GM18519 (cell line): Measurements from ENCODE around the gene MRPL23.
"Not testable (repeated sequence)": the region's sequence is repeated elsewhere in the genome, so short reads cannot be mapped to it uniquely, and the experiment has no call there.

Experiments
- ATAC-seq: cut with Tn5 transposase; IDR thresholded peaks from one replicate; pipeline ENCODE4 v1.9.1; 2021; ENCODE audit warnings: mild to moderate bottlenecking, moderate library complexity; ENCODE audit not compliant: unreplicated experiment, low FRiP score

MRPL23 gene

DNA sequence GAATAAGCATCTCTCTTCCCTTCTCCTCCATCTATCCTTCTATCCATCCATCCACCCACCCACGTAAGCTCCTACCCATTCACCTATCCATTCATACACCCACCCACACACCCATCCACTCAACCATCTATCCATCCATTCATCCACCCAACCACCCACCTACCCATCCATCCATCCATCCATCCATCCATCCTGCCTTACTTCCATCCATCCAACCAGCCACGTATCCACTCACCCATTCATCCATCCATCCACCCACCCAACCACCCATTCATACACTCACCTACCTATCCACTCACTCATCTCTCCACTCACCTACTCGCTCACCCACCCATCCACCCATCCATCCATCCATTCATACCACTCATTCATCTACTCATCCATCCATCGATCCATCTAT, 14.5 kb upstream of the MRPL23 start:
- no peak for ATAC-seq

- ATAC-seq = no peak
Observed at GRCh38 chr11:1933416-1934334, 13.5 kb upstream of the MRPL23 start.

GRCh38 chr11:1934335-1935155, 12.6 kb upstream of the MRPL23 start:
- no peak for ATAC-seq

DNA sequence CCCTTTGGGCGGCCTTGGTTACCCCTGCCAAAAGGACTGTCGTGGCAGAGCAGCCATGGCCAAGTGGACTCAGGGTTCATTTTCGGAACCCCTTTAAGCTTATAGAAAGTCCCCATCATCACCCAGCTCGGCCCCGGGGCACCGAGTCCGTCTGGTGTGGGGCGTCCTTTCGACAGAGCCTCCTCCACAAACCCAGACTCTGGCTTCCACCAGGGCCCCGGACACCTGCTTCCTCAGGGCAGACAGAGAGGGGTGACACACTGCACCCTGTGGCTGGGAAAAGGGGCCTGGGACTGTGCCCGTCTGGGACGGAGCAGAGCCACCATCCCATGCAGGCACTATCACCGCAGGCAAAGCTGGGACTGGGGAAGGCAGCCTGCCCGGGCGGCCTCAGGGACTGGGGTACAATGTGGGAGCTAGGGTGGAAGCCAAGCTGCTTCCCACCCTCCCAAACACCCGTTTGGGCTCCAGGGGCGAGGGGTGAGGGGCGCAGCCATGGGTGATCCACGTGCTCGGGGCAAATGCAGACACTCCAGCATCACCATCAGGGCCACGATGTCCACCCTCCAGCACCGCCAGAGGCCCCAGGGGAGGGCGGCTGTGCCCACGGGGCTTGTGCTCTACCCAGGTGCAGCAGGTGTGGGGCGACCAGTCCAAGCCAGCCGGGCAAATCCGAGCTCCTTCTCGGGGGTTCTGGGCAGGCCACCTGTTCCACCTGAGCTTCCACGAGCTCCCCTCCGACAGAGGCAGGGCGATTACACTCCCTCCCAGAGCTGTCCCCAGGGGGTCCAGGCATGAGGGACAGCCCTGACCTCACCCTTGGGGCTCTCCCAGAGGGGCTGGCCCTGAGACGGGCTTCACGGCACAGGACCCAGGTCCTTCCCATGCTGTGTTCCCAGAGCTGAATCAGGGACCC, 11.7 kb upstream of the MRPL23 start:
- no peak for ATAC-seq

GRCh38 chr11:1936072-1936780, 10.9 kb upstream of the MRPL23 start:
- no peak for ATAC-seq

DNA sequence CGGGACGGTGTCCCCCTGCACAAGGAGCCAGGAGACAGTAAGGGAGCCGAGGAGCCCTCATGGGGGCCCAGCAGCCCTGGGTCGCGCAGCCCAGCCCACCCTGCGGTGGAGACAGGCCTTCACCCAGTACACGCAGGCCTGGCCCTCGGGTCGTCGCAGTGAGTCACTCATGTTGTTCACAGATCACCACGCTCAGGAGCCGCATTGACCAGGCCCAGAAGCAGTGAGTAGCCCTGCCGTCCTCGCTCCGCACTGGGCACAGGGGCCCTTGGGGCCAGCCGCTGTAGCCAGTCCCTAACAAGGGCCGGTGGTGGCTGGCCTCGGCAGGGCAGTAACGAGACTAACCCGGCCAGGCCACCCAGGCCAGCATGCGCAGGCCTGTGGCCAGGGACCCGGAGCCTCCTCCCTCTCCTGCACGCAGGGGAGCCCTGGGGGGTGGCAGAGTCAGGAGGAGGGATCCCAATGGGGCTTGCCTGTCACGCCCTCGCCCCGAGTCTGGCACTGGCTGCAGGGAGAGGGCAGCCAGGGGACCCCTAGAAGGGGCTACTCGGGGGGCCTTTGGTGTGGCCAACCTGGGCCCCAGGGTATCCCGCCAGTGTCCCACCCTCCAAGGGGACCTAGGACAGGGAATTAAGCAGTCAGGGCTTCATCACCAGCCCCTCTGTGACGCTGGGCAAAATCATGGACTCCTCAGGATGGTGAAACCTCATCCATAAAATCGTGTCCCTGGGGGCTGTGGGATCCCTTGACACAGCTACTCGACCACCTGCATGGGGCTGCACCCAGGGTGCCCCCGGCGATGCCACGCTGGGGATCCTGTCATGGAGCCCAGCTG, 10.1 kb upstream of the MRPL23 start:
- ATAC-seq = no peak

DNA sequence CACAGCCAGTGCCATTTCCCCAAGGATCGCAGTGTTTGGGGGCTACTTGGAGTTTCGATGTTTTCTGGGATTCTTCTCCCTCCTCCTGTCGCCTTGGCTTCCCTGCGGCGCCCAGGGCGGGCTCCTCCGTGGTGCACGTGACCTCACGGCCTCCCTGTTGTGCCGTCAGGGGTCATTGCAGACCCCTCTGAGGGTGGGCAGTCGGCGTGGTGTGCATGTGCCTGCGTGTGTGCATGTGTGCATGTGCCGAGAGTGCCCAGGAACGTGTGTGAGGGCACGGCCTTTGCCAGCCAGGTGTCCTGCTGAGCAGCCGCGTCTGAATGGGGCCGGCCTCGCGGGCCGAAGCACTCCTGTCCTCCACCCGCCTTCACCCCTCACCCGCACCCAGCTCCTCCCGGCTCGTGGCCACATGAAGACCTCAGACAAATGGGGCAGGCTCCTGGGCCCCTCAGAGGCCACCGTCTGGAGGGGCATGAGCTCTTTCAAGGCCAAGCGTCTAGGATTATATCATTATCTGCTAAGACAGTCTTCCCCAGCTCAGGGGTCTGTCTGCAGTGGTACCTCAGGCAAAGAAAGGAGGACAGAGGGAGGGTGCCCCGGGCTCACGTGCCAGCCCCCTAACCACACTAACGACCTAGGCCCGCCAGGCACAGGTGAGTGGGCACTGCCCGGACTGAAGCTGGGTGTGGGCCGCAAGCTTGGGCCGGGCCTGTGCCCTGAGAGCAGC, 9.4 kb upstream of the MRPL23 start:
- no peak for ATAC-seq

- no peak for ATAC-seq
Observed at GRCh38 chr11:1938343-1939005, 8.7 kb upstream of the MRPL23 start.

- ATAC-seq = no peak
Observed at GRCh38 chr11:1939006-1939625, 8.0 kb upstream of the MRPL23 start.

DNA sequence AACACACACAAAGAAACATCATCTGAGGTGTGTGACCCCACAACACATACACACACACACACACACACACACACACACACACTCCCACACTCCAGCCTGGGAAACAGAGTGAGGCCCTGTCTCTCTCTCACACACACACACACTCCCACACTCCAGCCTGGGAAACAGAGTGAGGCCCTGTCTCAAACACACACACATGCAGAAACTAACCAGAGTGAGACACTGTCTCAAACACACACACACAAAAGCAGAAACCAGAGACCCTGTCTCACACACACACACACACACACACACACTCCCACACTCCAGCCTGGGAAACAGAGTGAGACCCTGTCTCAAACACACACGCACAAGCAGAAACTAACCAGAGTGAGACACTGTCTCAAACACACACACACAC, 7.3 kb upstream of the MRPL23 start:
- ATAC-seq = not testable (repeated sequence)

DNA sequence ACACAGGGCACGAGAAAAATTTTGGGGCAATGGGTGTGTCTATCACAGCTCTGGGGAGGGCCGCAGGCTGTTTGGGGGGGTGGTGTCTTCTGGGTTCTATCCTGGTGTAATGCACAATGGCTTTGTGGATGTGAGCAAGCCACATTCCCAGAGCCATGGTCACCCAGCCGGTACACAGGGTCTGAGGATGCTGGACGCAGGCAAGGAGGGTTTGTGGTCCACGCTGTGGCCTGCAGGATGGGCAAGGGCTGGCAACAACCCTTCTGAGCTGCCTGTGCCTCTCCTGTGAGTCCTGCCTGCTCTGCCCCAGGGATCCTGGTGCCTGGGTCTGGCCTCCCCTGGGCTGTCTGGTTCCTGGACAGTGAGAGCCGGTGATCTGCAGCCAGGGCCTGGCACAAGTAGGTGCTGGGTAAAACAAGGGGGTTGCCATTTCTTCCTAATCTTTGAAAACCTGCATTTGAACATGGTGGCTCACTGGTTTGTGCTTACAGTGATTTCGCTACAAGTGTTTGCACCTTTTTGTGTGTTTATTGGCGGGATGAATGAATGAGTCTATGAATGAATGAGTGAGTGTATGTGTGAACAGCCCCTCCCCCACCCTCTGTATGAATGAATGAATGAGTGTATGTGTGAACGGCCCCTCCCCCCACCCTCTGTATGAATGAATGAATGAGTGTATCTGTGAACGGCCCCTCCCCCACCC, 4.4 kb upstream of the MRPL23 start:
- no peak for ATAC-seq

GRCh38 chr11:1943576-1943975, 3.6 kb upstream of the MRPL23 start:
- ATAC-seq = no peak

DNA sequence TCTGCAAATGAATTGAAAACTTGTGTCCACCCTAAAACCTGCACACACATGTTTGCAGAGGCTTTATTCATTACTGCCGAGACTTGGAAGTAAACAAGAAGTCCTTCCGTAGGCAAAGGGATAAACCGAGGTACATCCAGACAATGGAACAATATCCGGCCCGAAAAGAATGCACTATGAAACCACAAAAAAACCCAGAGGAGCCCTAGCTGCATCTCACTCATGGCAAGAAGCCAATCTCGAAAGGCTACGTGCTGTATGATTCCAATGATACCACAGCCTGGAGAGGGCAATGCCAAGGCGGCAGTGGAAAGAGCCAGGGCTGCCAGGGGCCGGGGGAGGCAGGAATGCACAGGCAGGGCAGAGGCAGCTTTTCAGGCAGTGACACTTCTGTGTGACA, 3.2 kb upstream of the MRPL23 start:
- no peak for ATAC-seq

- ATAC-seq = no peak
Observed at GRCh38 chr11:1947592-1948237, 583 bp downstream of the MRPL23 start.

DNA sequence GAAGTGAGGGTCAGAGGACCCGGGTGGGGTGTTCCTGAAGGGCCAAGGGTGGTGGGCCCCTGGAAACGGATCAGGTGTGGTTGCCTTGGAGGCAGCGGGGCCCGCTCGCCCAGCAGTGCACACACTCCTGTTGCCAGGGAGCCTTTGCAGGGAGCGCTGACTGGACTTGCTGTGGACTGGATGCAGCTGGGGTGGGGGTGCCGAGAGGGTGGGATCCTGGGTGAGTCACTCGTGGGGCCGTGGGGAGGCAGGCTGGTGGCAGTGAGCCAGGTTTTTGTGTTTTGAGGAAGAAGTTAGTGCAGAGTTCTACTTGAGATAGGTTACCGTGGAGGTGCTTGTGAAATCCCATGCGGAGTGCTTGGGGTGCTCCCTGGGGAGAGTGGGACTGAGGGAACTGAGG, 1.3 kb downstream of the MRPL23 start:
- ATAC-seq = no peak

DNA sequence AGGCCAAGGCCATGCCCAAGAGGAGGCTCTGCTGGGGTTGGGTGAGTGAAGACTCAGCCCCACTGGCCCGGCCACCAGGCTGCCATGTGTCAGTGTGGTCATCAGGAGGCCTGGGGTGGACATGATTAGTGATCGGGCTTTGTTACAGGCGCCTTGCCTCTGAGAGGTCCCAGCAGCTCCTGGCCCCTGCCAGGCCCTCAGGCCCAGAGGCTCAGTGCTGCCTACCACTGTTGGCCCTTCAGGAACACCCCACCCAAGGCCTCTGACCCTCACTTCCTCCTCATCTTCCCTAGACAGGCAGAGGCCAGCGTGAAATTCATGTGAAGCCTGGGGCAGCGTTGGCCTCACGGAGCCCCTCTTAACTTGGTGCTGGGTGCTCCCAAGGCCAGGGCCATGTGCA, 2.2 kb downstream of the MRPL23 start:
- ATAC-seq = no peak
